Measurements from ENCODE around the gene LIX1L. TPM values are rescaled to one million over a fixed set of nuclear protein-coding genes. Genes with fewer than 3 reads are reported as not detected.

LIX1L gene
- total and polyA plus RNA-seq, 2 of the 13 experiments (the other 11 are each of a cell fraction or from before 2014, with no cell fraction given), result 8.1 to 24.9 TPM

DNA sequence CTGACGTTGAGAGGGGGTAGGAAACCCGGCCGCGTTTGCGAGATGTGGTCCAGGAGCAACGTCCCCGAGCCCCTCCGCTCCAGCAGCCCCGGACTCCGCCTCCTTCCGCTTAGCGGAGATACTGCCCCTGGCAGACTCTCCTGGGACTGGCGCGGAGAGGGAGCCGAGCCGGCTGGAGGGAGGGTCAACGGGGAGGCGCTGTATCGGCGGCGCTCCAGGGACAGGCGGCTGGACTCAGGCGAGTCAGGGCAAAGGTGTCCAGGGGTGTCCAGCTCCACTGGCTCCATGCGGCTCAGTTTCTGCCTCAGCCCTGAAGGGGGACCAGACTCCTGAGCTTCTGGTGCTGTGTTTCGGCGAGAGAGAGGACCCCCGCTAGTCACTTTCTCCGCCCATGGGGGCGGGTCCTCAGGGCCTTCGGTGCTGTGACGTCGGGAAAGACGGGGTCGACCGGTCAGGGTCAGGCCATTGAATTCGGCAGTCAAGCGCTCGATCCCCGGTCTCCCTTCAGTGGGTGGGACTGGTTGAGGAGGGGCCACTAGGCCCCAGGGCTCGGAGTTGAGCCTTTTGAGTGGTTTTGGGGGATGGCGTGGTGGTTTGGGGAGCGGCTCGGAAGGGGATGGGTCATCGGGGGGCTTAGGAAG, 2.8 kb upstream of the LIX1L start (continued):
- TF ChIP-seq ZNF646 (CRISPR knock-in tag; IDR thresholded peaks at IDR 0.05), result no peak
- TF ChIP-seq ZNF850 (CRISPR knock-in tag; conservative IDR thresholded peaks at IDR 0.05), result no peak
- peak; percentile 38; the same call in 1 of the 2 replicates for TF ChIP-seq ZNF333 (CRISPR knock-in tag; IDR thresholded peaks at IDR 0.05; ENCODE audit: borderline replicate concordance)
- TF ChIP-seq CBX5 (CRISPR knock-in tag; IDR thresholded peaks at IDR 0.05; ENCODE audit: borderline replicate concordance), result no peak
- TF ChIP-seq GTF2F1 (IDR thresholded peaks at IDR 0.05; ENCODE audit: low read length), result no peak
- TF ChIP-seq SRY (CRISPR knock-in tag; IDR thresholded peaks at IDR 0.05), result no peak; the same call in 1 of the 2 replicates
- TF ChIP-seq ZNF609 (CRISPR knock-in tag; IDR thresholded peaks at IDR 0.05; ENCODE audit: borderline replicate concordance), result no peak; the same call in 1 of the 2 replicates
- no peak for TF ChIP-seq HDAC6 (IDR thresholded peaks at IDR 0.05; ENCODE audit: low read depth, low read length)
- TF ChIP-seq TBX3 (IDR thresholded peaks at IDR 0.05; ENCODE audit: borderline replicate concordance), result no peak
- TF ChIP-seq, protein P1, sequence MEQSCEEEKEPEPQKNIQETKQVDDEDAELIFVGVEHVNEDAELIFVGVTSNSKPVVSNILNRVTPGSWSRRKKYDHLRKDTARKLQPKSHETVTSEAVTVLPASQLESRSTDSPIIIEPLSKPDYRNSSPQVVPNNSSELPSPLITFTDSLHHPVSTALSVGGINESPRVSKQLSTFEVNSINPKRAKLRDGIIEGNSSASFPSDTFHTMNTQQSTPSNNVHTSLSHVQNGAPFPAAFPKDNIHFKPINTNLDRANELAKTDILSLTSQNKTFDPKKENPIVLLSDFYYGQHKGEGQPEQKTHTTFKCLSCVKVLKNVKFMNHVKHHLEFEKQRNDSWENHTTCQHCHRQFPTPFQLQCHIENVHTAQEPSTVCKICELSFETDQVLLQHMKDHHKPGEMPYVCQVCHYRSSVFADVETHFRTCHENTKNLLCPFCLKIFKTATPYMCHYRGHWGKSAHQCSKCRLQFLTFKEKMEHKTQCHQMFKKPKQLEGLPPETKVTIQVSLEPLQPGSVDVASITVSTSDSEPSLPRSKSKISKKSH (CRISPR knock-in tag; IDR thresholded peaks at IDR 0.05; ENCODE audit: borderline replicate concordance), result no peak
- no peak for TF ChIP-seq ETS1 (CRISPR knock-in tag; IDR thresholded peaks at IDR 0.05)
- TF ChIP-seq HOXA7 (CRISPR knock-in tag; IDR thresholded peaks at IDR 0.05), result no peak

Data from HepG2 (cell line).